ENCODE measurements around the gene ISYNA1. TPM values are rescaled to one million over a fixed set of nuclear protein-coding genes. Genes with fewer than 3 reads are reported as not detected.

ISYNA1 gene
- total and polyA plus RNA-seq, 10 of the 15 experiments (the other 5 are each of a cell fraction or from before 2014, with no cell fraction given): 1.9 to 37.0 (median 9.1) TPM

DNA sequence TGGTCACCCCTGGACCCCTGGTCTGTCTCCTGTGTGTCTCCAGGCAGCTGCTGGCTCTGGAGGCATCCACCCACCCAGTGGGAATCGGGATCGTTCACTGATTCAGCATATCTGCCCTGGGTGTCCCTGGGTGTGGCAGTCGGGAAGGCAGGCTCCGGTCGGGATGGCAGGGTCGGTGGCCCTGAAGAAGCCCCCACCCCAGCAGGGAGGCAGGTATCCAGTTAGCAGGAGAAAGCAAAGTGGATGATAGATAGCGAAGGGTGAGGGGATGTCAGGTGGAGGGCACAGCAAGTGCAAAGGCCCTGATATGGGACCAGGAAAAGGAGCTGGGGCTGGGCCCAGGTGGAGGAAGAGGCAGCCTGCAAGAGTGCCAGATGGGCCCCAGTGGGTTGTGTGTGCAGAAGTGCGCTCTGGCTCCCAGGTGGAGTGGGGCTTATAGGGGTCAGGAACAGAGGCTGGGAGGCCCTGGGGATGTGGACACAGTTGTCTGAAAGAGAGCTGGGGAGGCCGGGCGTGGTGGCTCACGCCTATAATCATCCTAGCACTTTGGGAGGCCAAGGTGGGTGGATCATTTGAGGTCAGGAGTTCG lies 16.5 kb downstream of the ISYNA1 start:
- ChIA-PET CTCF (interaction anchor here (0.6 to 2.6 kb wide), 6 partner anchors 11 to 218 kb away, joined by 3 to 9 read pairs (median 4); partner anchors contain the start of gene GDF15), POLR2A (interaction anchor here (0.6 to 1.7 kb wide), 5 partner anchors 10 to 207 kb away, joined by 3 to 6 read pairs (median 3); no protein-coding TSS in a partner anchor), SMC1A (ENCODE audit: uncharacterized antibody, unreplicated experiment) (interaction anchor here (0.6 to 1.6 kb wide), 5 partner anchors 19 to 142 kb away, joined by 3 to 4 read pairs (median 4); no protein-coding TSS in a partner anchor), RAD21 (ENCODE audit: unreplicated experiment) (interaction anchor here (1.4 kb wide), 1 partner anchor 16 kb away, joined by 3 read pairs; no protein-coding TSS in a partner anchor)
- ATAC-seq (no peak), DNase-seq (ENCODE audit: low read depth, low spot score) (no peak), FAIRE-seq (no peak)
- peak overlapping the region; percentile 87; the same call in 1 of the 2 replicates for H3K4me3 ChIP-seq
- H3K9ac ChIP-seq (ENCODE audit: control insufficient read depth, insufficient read depth, low read length): peak overlapping the region; percentile 73
- WGBS (ENCODE audit: insufficient coverage, insufficient replicate concordance, low lambda C conversion rate, missing lambda C conversion rate): 89% methylated on average over 12 of the region's 12 CpGs
- H3K4me2 ChIP-seq (ENCODE audit: control insufficient read depth, insufficient read depth): peak overlapping the region; percentile 88
- BruUV-seq (replicated peaks): no TSS peak
- no peaks in the 10 kb centered on the region for H3K9me3 ChIP-seq (replicated peaks; ENCODE audit: control insufficient read depth, insufficient read depth, low read length)
- no peaks in the 10 kb centered on the region for H3K27me3 ChIP-seq (replicated peaks in 1 of 2; ENCODE audit: control insufficient read depth in 2 of 2, insufficient read depth in 2 of 2, low read length in 1 of 2)
- H3K36me3 ChIP-seq (ENCODE audit: control insufficient read depth in 2 of 2, insufficient read depth in 2 of 2, low read length in 1 of 2): no peaks in the 10 kb centered on the region; a peak in 1 of 4 replicates
- no peak overlapping the region for H3K27ac ChIP-seq (ENCODE audit: control insufficient read depth, insufficient read depth)
- H3K4me1 ChIP-seq (ENCODE audit: control insufficient read depth, insufficient read depth, low read length): peaks cover 48% of the 10 kb centered on the region
- peaks cover 59% of the 10 kb centered on the region for H3K79me2 ChIP-seq (ENCODE audit: control insufficient read depth, insufficient read depth, low read length)
- in situ Hi-C loops (cut with MboI) (no loop called here), intact Hi-C loops (cut with micrococcal nuclease; ENCODE audit: unreplicated experiment) (no loop called here)
- no peaks in the 10 kb centered on the region for H4K20me1 ChIP-seq (ENCODE audit: control insufficient read depth, insufficient read depth)
- H2AFZ ChIP-seq (ENCODE audit: control insufficient read depth, low read depth, low read length): no peak overlapping the region
- no peak for TF ChIP-seq HCFC1 (IDR thresholded peaks at IDR 0.05; ENCODE audit: low read length)
- no peak for TF ChIP-seq TCF12 (IDR thresholded peaks at IDR 0.05; ENCODE audit: low read depth, low read length)
- TF ChIP-seq, protein P1, sequence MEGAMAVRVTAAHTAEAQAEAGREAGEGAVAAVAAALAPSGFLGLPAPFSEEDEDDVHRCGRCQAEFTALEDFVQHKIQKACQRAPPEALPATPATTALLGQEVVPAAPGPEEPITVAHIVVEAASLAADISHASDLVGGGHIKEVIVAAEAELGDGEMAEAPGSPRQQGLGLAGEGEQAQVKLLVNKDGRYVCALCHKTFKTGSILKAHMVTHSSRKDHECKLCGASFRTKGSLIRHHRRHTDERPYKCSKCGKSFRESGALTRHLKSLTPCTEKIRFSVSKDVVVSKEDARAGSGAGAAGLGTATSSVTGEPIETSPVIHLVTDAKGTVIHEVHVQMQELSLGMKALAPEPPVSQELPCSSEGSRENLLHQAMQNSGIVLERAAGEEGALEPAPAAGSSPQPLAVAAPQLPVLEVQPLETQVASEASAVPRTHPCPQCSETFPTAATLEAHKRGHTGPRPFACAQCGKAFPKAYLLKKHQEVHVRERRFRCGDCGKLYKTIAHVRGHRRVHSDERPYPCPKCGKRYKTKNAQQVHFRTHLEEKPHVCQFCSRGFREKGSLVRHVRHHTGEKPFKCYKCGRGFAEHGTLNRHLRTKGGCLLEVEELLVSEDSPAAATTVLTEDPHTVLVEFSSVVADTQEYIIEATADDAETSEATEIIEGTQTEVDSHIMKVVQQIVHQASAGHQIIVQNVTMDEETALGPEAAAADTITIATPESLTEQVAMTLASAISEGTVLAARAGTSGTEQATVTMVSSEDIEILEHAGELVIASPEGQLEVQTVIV (IDR thresholded peaks at IDR 0.05; ENCODE audit: borderline replicate concordance, partially characterized antibody): no peak
- TF ChIP-seq CREB1 (IDR thresholded peaks at IDR 0.05; ENCODE audit: low read depth): no peak
- TF ChIP-seq EGR1 (IDR thresholded peaks at IDR 0.05; ENCODE audit: borderline replicate concordance in 1 of 2, low read depth in 2 of 2, low read length in 2 of 2): no peak
- TF ChIP-seq CBX3 (IDR thresholded peaks at IDR 0.05; ENCODE audit: borderline replicate concordance, low read depth): no peak
- TF ChIP-seq, protein P2, sequence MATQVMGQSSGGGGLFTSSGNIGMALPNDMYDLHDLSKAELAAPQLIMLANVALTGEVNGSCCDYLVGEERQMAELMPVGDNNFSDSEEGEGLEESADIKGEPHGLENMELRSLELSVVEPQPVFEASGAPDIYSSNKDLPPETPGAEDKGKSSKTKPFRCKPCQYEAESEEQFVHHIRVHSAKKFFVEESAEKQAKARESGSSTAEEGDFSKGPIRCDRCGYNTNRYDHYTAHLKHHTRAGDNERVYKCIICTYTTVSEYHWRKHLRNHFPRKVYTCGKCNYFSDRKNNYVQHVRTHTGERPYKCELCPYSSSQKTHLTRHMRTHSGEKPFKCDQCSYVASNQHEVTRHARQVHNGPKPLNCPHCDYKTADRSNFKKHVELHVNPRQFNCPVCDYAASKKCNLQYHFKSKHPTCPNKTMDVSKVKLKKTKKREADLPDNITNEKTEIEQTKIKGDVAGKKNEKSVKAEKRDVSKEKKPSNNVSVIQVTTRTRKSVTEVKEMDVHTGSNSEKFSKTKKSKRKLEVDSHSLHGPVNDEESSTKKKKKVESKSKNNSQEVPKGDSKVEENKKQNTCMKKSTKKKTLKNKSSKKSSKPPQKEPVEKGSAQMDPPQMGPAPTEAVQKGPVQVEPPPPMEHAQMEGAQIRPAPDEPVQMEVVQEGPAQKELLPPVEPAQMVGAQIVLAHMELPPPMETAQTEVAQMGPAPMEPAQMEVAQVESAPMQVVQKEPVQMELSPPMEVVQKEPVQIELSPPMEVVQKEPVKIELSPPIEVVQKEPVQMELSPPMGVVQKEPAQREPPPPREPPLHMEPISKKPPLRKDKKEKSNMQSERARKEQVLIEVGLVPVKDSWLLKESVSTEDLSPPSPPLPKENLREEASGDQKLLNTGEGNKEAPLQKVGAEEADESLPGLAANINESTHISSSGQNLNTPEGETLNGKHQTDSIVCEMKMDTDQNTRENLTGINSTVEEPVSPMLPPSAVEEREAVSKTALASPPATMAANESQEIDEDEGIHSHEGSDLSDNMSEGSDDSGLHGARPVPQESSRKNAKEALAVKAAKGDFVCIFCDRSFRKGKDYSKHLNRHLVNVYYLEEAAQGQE (IDR thresholded peaks at IDR 0.05; ENCODE audit: low read depth, low read length): no peak
- no peak for TF ChIP-seq RB1 (IDR thresholded peaks at IDR 0.05; ENCODE audit: borderline replicate concordance)
- TF ChIP-seq, protein P3, sequence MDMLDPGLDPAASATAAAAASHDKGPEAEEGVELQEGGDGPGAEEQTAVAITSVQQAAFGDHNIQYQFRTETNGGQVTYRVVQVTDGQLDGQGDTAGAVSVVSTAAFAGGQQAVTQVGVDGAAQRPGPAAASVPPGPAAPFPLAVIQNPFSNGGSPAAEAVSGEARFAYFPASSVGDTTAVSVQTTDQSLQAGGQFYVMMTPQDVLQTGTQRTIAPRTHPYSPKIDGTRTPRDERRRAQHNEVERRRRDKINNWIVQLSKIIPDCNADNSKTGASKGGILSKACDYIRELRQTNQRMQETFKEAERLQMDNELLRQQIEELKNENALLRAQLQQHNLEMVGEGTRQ (IDR thresholded peaks at IDR 0.05; ENCODE audit: borderline replicate concordance, low read depth, low read length): no peak
- TF ChIP-seq, protein P4, sequence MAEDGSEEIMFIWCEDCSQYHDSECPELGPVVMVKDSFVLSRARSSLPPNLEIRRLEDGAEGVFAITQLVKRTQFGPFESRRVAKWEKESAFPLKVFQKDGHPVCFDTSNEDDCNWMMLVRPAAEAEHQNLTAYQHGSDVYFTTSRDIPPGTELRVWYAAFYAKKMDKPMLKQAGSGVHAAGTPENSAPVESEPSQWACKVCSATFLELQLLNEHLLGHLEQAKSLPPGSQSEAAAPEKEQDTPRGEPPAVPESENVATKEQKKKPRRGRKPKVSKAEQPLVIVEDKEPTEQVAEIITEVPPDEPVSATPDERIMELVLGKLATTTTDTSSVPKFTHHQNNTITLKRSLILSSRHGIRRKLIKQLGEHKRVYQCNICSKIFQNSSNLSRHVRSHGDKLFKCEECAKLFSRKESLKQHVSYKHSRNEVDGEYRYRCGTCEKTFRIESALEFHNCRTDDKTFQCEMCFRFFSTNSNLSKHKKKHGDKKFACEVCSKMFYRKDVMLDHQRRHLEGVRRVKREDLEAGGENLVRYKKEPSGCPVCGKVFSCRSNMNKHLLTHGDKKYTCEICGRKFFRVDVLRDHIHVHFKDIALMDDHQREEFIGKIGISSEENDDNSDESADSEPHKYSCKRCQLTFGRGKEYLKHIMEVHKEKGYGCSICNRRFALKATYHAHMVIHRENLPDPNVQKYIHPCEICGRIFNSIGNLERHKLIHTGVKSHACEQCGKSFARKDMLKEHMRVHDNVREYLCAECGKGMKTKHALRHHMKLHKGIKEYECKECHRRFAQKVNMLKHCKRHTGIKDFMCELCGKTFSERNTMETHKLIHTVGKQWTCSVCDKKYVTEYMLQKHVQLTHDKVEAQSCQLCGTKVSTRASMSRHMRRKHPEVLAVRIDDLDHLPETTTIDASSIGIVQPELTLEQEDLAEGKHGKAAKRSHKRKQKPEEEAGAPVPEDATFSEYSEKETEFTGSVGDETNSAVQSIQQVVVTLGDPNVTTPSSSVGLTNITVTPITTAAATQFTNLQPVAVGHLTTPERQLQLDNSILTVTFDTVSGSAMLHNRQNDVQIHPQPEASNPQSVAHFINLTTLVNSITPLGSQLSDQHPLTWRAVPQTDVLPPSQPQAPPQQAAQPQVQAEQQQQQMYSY (CRISPR knock-in tag; IDR thresholded peaks at IDR 0.05): no peak
